WTC11 (cell line): ENCODE measurements around the gene NINL. TPM values are rescaled to one million over a fixed set of nuclear protein-coding genes. Genes with fewer than 3 reads are reported as not detected.

Source experiments
- ATAC-seq: fragments of 200-7000 bp; cut with Tn5 transposase; 2 replicates; pipeline ENCODE4 v1.10.0; 2021; ENCODE audit warnings: mild to moderate bottlenecking, moderate library complexity
- CTCF ChIA-PET: fragments of 300-600 bp; sonication (Branson Sonifier 250); formaldehyde crosslinking; loops from one replicate; lab custom pipeline; 2021; ENCODE audit warnings: antibody characterized with exemption; lab: Charles Lee
- POLR2A ChIA-PET: fragments of 350-600 bp; sonication (Branson Sonifier 250); formaldehyde crosslinking; loops from one replicate; lab custom pipeline; 2021; ENCODE audit warnings: antibody characterized with exemption; lab: Charles Lee
- DNase-seq: peaks from one replicate; pipeline ENCODE4 v3.0.0; 2021; ENCODE audit warnings: low spot score
- H3K27ac Mint-ChIP-seq: 2 replicates; pipeline ENCODE4 v1.8.0; 2021; ENCODE audit warnings: mixed read lengths
- H3K27me3 Mint-ChIP-seq: 2 replicates; pipeline ENCODE4 v1.8.0; 2021; ENCODE audit warnings: low read depth, mild to moderate bottlenecking, moderate library complexity, mixed read lengths
- H3K36me3 Mint-ChIP-seq: 2 replicates; pipeline ENCODE4 v1.8.0; 2021; ENCODE audit warnings: mixed read lengths
- H3K4me1 Mint-ChIP-seq: 2 replicates; pipeline ENCODE4 v1.8.0; 2022; ENCODE audit warnings: mixed read lengths
- H3K4me3 Mint-ChIP-seq: 2 replicates; pipeline ENCODE4 v1.8.0; 2021; ENCODE audit warnings: mild to moderate bottlenecking, moderate library complexity, mixed read lengths
- H3K9me3 Mint-ChIP-seq: 2 replicates; pipeline ENCODE4 v1.8.0; 2021; ENCODE audit warnings: mixed read lengths
- ATF1 ChIP-seq: sonication (generic); formaldehyde crosslinking; IDR thresholded peaks from 2 replicates; pipeline ENCODE4 v1.8.1; 2023; ENCODE audit warnings: mild to moderate bottlenecking, moderate library complexity, missing genetic modification reagents
- ATF2 ChIP-seq: sonication (generic); formaldehyde crosslinking; IDR thresholded peaks from 2 replicates; pipeline ENCODE4 v1.8.1; 2022; ENCODE audit warnings: low read depth, missing genetic modification reagents, borderline replicate concordance
- CBFB ChIP-seq: sonication (generic); formaldehyde crosslinking; IDR thresholded peaks from 2 replicates; pipeline ENCODE4 v1.8.1; 2022; ENCODE audit warnings: mild to moderate bottlenecking, low read depth, missing genetic modification reagents
- E2F5 ChIP-seq: sonication (generic); formaldehyde crosslinking; IDR thresholded peaks from 2 replicates; pipeline ENCODE4 v1.8.1; 2022; ENCODE audit warnings: mild to moderate bottlenecking, moderate library complexity, missing genetic modification reagents
- EMX1 ChIP-seq: fragments of 250-450 bp; sonication (Bioruptor Pico); IDR thresholded peaks from 2 replicates; pipeline ENCODE4 v1.8.0; 2021; ENCODE audit warnings: mild to moderate bottlenecking
- ESRRA ChIP-seq: sonication (generic); formaldehyde crosslinking; IDR thresholded peaks from 2 replicates; pipeline ENCODE4 v1.8.1; 2022; ENCODE audit warnings: mild to moderate bottlenecking, missing genetic modification reagents, borderline replicate concordance
- JUN ChIP-seq: sonication (generic); formaldehyde crosslinking; IDR thresholded peaks from 2 replicates; pipeline ENCODE4 v1.8.0; 2023; ENCODE audit warnings: mild to moderate bottlenecking, missing genetic modification reagents
- SOX15 ChIP-seq: fragments of 250-450 bp; sonication (Bioruptor Pico); IDR thresholded peaks from 2 replicates; pipeline ENCODE4 v1.9.0; 2021; ENCODE audit warnings: mild to moderate bottlenecking
- TEAD1 ChIP-seq: sonication (generic); formaldehyde crosslinking; IDR thresholded peaks from 2 replicates; pipeline ENCODE4 v1.8.0; 2022; ENCODE audit warnings: mild to moderate bottlenecking, missing genetic modification reagents
- TP53 ChIP-seq: sonication (generic); formaldehyde crosslinking; IDR thresholded peaks from 2 replicates; pipeline ENCODE4 v1.8.1; 2023; ENCODE audit warnings: mild to moderate bottlenecking, missing genetic modification reagents
- USF1 ChIP-seq: sonication (generic); formaldehyde crosslinking; IDR thresholded peaks from 2 replicates; pipeline ENCODE4 v1.8.0; 2022; ENCODE audit warnings: mild to moderate bottlenecking, missing genetic modification reagents
- ZNF219 ChIP-seq: sonication (generic); formaldehyde crosslinking; IDR thresholded peaks from 2 replicates; pipeline ENCODE4 v1.8.0; 2023; ENCODE audit warnings: missing genetic modification reagents, mild to moderate bottlenecking, borderline replicate concordance
- ZNF263 ChIP-seq: sonication (generic); formaldehyde crosslinking; IDR thresholded peaks from 2 replicates; pipeline ENCODE4 v1.8.1; 2022; ENCODE audit warnings: low read depth, mild to moderate bottlenecking, moderate library complexity, missing genetic modification reagents
- ZNF416 ChIP-seq: fragments of 250-450 bp; sonication (Bioruptor Pico); IDR thresholded peaks from 2 replicates; pipeline ENCODE4 v1.9.0; 2021; ENCODE audit warnings: mild to moderate bottlenecking, inconsistent platforms
- ZNF423 ChIP-seq: fragments of 250-450 bp; sonication (Bioruptor Pico); IDR thresholded peaks from 2 replicates; pipeline ENCODE4 v2.1.2; 2022; ENCODE audit warnings: mild to moderate bottlenecking, moderate library complexity
- ZNF425 ChIP-seq: fragments of 250-450 bp; sonication (Bioruptor Pico); conservative IDR thresholded peaks from 2 replicates; pipeline ENCODE4 v1.9.0; 2021; ENCODE audit warnings: mild to moderate bottlenecking
- ZNF671 ChIP-seq: fragments of 250-450 bp; sonication (Bioruptor Pico); IDR thresholded peaks from 2 replicates; pipeline ENCODE4 v1.8.0; 2021; ENCODE audit warnings: mild to moderate bottlenecking
- total RNA-seq: library from RNA; stranded (reverse); gene quantifications from 3 replicates; pipeline ENCODE4 v1.2.3, GENCODE V29; 2021
- TF ChIP-seq, protein P1 (sequence below): sonication (generic); formaldehyde crosslinking; IDR thresholded peaks from 2 replicates; pipeline ENCODE4 v1.8.0; 2022; ENCODE audit warnings: mild to moderate bottlenecking, missing genetic modification reagents
- TF ChIP-seq, protein P2 (sequence below): sonication (generic); formaldehyde crosslinking; IDR thresholded peaks from 2 replicates; pipeline ENCODE4 v1.8.0; 2023; ENCODE audit warnings: missing genetic modification reagents
- TF ChIP-seq, protein P3 (sequence below): sonication (generic); formaldehyde crosslinking; IDR thresholded peaks from 2 replicates; pipeline ENCODE4 v1.8.1; 2022; ENCODE audit warnings: mild to moderate bottlenecking, missing genetic modification reagents, moderate library complexity, borderline replicate concordance
- TF ChIP-seq, protein P4 (sequence below): sonication (generic); formaldehyde crosslinking; IDR thresholded peaks from 2 replicates; pipeline ENCODE4 v1.8.1; 2022; ENCODE audit warnings: missing genetic modification reagents, borderline replicate concordance
- TF ChIP-seq, protein P5 (sequence below): fragments of 250-450 bp; sonication (Bioruptor Pico); IDR thresholded peaks from 2 replicates; pipeline ENCODE4 v2.1.2; 2022; ENCODE audit warnings: mild to moderate bottlenecking, moderate library complexity

NINL gene
- total RNA-seq, 1 experiment from 2014 or later: 36.0 TPM

- ATAC-seq (no peak), DNase-seq (no peak)
- Mint-ChIP-seq H3K4me3 (no peak overlapping the region), H3K27me3 (peaks cover 3% of the 10 kb centered on the region), H3K27ac (no peak overlapping the region), H3K9me3 (peaks cover 21% of the 10 kb centered on the region), H3K4me1 (no peaks in the 10 kb centered on the region), H3K36me3 (peaks cover 71% of the 10 kb centered on the region)
- ChIA-PET POLR2A (no interaction called here), CTCF (no interaction called here)
- TF ChIP-seq ATF1: no peak
Observed at GRCh38 chr20:25510721-25511120, 74.6 kb downstream of the NINL start.

DNA sequence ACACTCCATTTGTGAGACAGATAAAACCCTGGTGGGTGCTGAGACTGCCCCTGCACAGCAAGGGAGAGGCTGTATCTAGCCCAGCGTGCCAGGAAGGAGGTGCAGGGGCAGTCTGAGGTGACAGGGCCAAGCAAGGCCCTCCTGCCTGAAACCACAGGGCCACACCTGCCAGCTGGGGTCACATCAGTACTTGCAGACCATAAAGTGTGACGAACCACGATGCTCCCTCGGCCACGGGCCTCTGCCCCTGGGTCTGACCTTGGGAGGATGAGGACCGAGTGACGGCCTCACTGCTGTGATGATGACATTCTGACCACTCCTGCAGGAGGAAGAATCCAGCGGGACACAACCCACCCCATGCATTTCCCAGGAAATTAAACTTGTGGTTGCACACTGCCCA is 75.1 kb downstream of the NINL start:
- Mint-ChIP-seq H3K27me3 (peaks cover 3% of the 10 kb centered on the region), H3K36me3 (peaks cover 68% of the 10 kb centered on the region), H3K4me3 (no peak overlapping the region), H3K4me1 (no peaks in the 10 kb centered on the region), H3K9me3 (peaks cover 16% of the 10 kb centered on the region), H3K27ac (no peak overlapping the region)
- DNase-seq (no peak), ATAC-seq (no peak)
- TF ChIP-seq ZNF219 (CRISPR knock-in tag) (no peak), ATF2 (CRISPR knock-in tag) (no peak), ZNF425 (CRISPR knock-in tag) (no peak), ZNF423 (CRISPR knock-in tag) (no peak), EMX1 (CRISPR knock-in tag) (no peak), E2F5 (CRISPR knock-in tag) (no peak), USF1 (CRISPR knock-in tag) (no peak)
- TF ChIP-seq, protein P1, sequence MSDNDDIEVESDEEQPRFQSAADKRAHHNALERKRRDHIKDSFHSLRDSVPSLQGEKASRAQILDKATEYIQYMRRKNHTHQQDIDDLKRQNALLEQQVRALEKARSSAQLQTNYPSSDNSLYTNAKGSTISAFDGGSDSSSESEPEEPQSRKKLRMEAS (CRISPR knock-in tag): no peak
- TF ChIP-seq, protein P2, sequence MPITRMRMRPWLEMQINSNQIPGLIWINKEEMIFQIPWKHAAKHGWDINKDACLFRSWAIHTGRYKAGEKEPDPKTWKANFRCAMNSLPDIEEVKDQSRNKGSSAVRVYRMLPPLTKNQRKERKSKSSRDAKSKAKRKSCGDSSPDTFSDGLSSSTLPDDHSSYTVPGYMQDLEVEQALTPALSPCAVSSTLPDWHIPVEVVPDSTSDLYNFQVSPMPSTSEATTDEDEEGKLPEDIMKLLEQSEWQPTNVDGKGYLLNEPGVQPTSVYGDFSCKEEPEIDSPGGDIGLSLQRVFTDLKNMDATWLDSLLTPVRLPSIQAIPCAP (CRISPR knock-in tag): no peak
- CTCF ChIA-PET: no interaction called here
- POLR2A ChIA-PET: no interaction called here

GRCh38 chr20:25509084-25509483 is 76.2 kb downstream of the NINL start:
- no peaks in the 10 kb centered on the region for H3K4me1 Mint-ChIP-seq
- ChIA-PET POLR2A (no interaction called here), CTCF (interaction anchor here (1.0 to 1.6 kb wide), 4 partner anchors 9 to 32 kb away, joined by 3 to 5 read pairs (median 4); no protein-coding TSS in a partner anchor)
- peak overlapping the region; percentile 17; the same call in 1 of the 2 replicates for H3K27ac Mint-ChIP-seq
- peaks cover 5% of the 10 kb centered on the region for H3K9me3 Mint-ChIP-seq
- no peaks in the 10 kb centered on the region for H3K27me3 Mint-ChIP-seq
- H3K36me3 Mint-ChIP-seq: peaks cover 64% of the 10 kb centered on the region
- no peak overlapping the region for H3K4me3 Mint-ChIP-seq
- no peak for ATAC-seq
- no peak for DNase-seq
- TF ChIP-seq, protein P3, sequence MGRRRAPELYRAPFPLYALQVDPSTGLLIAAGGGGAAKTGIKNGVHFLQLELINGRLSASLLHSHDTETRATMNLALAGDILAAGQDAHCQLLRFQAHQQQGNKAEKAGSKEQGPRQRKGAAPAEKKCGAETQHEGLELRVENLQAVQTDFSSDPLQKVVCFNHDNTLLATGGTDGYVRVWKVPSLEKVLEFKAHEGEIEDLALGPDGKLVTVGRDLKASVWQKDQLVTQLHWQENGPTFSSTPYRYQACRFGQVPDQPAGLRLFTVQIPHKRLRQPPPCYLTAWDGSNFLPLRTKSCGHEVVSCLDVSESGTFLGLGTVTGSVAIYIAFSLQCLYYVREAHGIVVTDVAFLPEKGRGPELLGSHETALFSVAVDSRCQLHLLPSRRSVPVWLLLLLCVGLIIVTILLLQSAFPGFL (CRISPR knock-in tag): no peak
- TF ChIP-seq JUN (CRISPR knock-in tag) (no peak), CBFB (CRISPR knock-in tag) (no peak), ZNF671 (no peak), SOX15 (CRISPR knock-in tag) (no peak), ZNF416 (no peak), ESRRA (no peak), ZNF263 (CRISPR knock-in tag) (no peak), TP53 (CRISPR knock-in tag) (no peak), TEAD1 (no peak)
- TF ChIP-seq, protein P4, sequence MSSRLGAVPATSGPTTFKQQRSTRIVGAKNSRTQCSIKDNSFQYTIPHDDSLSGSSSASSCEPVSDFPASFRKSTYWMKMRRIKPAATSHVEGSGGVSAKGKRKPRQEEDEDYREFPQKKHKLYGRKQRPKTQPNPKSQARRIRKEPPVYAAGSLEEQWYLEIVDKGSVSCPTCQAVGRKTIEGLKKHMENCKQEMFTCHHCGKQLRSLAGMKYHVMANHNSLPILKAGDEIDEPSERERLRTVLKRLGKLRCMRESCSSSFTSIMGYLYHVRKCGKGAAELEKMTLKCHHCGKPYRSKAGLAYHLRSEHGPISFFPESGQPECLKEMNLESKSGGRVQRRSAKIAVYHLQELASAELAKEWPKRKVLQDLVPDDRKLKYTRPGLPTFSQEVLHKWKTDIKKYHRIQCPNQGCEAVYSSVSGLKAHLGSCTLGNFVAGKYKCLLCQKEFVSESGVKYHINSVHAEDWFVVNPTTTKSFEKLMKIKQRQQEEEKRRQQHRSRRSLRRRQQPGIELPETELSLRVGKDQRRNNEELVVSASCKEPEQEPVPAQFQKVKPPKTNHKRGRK (CRISPR knock-in tag): no peak
- TF ChIP-seq, protein P5, sequence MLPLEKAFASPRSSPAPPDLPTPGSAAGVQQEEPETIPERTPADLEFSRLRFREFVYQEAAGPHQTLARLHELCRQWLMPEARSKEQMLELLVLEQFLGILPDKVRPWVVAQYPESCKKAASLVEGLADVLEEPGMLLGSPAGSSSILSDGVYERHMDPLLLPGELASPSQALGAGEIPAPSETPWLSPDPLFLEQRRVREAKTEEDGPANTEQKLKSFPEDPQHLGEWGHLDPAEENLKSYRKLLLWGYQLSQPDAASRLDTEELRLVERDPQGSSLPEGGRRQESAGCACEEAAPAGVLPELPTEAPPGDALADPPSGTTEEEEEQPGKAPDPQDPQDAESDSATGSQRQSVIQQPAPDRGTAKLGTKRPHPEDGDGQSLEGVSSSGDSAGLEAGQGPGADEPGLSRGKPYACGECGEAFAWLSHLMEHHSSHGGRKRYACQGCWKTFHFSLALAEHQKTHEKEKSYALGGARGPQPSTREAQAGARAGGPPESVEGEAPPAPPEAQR (CRISPR knock-in tag): no peak
